Progenitor cell of endocrine pancreas (in vitro differentiated cells): ENCODE results near the gene MTUS2. TPM values are rescaled to one million over a fixed set of nuclear protein-coding genes. Genes with fewer than 3 reads are reported as not detected.

Experiments
- DNase-seq: peaks from one replicate; pipeline ENCODE4 v3.0.0; 2021; ENCODE audit warnings: low spot score; ENCODE audit not compliant: unreplicated experiment
- H3K27ac Mint-ChIP-seq: 2 replicates; pipeline ENCODE4 v1.8.0; 2021; ENCODE audit warnings: mild to moderate bottlenecking, moderate library complexity, mixed read lengths
- H3K27me3 Mint-ChIP-seq: 2 replicates; pipeline ENCODE4 v1.8.0; 2021; ENCODE audit warnings: mixed read lengths
- H3K36me3 Mint-ChIP-seq: 2 replicates; pipeline ENCODE4 v1.8.0; 2022; ENCODE audit warnings: mixed read lengths; ENCODE audit not compliant: insufficient read depth
- H3K4me1 Mint-ChIP-seq: 2 replicates; pipeline ENCODE4 v1.8.0; 2021; ENCODE audit warnings: low read depth, mixed read lengths
- H3K4me3 Mint-ChIP-seq: 2 replicates; pipeline ENCODE4 v1.8.0; 2021; ENCODE audit warnings: low read depth, mild to moderate bottlenecking, moderate library complexity, mixed read lengths
- H3K9me3 Mint-ChIP-seq: 2 replicates; pipeline ENCODE4 v1.8.0; 2021; ENCODE audit warnings: low read depth, mixed read lengths
- total RNA-seq: library from RNA; stranded (reverse); gene quantifications from 2 replicates; pipeline ENCODE4 v1.2.1, GENCODE V29; 2021
- TF ChIP-seq, protein P1 (sequence below): fragments of 200-600 bp; sonication (generic); IDR thresholded peaks from one replicate; pipeline ENCODE4 v1.5.0; 2021; ENCODE audit warnings: antibody characterized with exemption, mild to moderate bottlenecking; ENCODE audit not compliant: unreplicated experiment

MTUS2 gene
- total RNA-seq, 1 donor from 2014 or later, result 9.3 TPM

DNA sequence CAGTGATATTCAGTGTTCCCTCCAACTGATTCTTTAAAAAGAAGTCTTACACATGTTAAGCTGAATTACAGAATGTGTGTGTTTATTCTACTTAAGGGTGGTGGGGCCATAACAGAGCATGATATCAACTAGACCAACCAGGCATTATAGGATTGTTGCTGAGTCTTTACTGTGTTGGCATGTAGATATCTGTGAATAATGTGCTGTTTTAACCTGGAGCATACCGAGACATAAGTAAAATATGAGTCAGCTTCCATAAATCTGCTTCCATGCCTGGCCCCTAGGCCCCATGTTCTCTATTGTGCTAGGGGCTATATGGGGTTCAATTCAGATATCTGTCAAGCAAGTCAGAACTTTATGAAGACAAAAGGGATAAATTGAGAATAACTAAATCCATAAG, 295.7 kb downstream of the MTUS2 start:
- no peaks in the 10 kb centered on the region for H3K9me3 Mint-ChIP-seq
- TF ChIP-seq, protein P1, sequence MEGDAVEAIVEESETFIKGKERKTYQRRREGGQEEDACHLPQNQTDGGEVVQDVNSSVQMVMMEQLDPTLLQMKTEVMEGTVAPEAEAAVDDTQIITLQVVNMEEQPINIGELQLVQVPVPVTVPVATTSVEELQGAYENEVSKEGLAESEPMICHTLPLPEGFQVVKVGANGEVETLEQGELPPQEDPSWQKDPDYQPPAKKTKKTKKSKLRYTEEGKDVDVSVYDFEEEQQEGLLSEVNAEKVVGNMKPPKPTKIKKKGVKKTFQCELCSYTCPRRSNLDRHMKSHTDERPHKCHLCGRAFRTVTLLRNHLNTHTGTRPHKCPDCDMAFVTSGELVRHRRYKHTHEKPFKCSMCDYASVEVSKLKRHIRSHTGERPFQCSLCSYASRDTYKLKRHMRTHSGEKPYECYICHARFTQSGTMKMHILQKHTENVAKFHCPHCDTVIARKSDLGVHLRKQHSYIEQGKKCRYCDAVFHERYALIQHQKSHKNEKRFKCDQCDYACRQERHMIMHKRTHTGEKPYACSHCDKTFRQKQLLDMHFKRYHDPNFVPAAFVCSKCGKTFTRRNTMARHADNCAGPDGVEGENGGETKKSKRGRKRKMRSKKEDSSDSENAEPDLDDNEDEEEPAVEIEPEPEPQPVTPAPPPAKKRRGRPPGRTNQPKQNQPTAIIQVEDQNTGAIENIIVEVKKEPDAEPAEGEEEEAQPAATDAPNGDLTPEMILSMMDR, result no peak
- DNase-seq, result no peak
- no peak overlapping the region for H3K27ac Mint-ChIP-seq
- no peak overlapping the region for H3K4me3 Mint-ChIP-seq
- H3K4me1 Mint-ChIP-seq, result no peaks in the 10 kb centered on the region
- no peaks in the 10 kb centered on the region for H3K27me3 Mint-ChIP-seq
- H3K36me3 Mint-ChIP-seq, result no peaks in the 10 kb centered on the region

DNA sequence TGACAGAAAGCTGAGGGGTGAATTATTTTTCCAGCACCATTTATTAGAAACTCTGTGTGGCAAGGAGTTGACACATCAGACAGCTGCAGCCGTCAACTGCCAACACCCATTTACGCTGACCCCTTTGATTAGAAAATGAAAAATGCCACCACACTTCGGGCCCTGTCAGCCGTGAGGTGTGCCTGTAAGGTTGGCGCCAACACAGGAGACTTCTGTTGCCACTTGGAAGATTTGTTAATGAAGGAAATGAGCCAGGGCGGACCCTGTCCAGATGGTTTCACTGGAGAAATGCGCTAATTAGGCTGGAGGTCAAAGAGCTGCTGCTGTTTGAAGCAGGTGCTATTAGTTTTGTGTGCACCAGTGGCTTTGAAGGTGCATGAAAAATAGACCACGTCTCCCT, 297.5 kb downstream of the MTUS2 start:
- DNase-seq, result no peak
- Mint-ChIP-seq H3K36me3 (peaks cover 3% of the 10 kb centered on the region), H3K27ac (no peak overlapping the region), H3K27me3 (no peaks in the 10 kb centered on the region), H3K4me1 (no peaks in the 10 kb centered on the region), H3K9me3 (peaks cover 4% of the 10 kb centered on the region), H3K4me3 (no peak overlapping the region)
- TF ChIP-seq, protein P1, result no peak

- DNase-seq, result no peak
- H3K36me3 Mint-ChIP-seq, result peaks cover 3% of the 10 kb centered on the region
- H3K9me3 Mint-ChIP-seq, result peaks cover 4% of the 10 kb centered on the region
- TF ChIP-seq, protein P1, result no peak
- no peaks in the 10 kb centered on the region for H3K27me3 Mint-ChIP-seq
- no peak overlapping the region for H3K4me3 Mint-ChIP-seq
- H3K4me1 Mint-ChIP-seq, result peaks cover under 1% of the 10 kb centered on the region
- H3K27ac Mint-ChIP-seq, result no peak overlapping the region
Observed at GRCh38 chr13:29118471-29118870, 298.3 kb downstream of the MTUS2 start.

DNA sequence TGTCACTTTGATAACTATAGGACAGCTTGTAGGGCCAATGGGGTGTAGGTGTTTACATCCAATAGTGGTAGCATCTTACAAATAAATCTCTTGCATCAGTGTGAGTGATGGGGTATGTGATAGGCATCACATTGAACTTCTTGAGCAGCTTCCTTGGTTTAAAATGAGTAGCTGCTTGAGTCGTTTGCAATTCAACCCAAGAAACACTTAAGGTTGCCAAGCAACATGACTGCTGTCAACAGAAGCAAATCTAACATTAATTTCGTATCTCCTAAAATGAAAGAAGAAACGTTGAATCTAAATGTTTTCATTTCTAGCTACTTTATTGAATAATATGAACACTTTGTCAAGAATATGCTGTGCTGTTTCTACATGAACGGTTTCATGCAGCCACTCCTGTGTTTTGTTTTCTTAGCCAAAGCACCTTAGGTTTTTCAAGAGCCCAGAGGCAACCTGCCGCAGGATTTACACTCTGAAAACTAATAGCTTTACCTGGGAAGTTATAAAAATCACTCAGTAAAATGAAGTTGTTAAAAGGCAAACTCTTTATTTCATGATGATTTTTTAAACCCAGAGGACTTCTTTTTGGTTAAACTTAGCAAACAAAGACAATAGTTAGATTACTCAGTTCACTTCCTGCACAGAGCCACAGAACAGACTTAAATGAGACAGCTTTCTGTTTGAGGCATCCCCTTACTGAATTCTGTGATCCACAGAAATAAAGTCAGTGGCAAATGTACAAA, 305.2 kb downstream of the MTUS2 start:
- no peaks in the 10 kb centered on the region for H3K27me3 Mint-ChIP-seq
- TF ChIP-seq, protein P1, result no peak
- peaks cover 7% of the 10 kb centered on the region for H3K9me3 Mint-ChIP-seq
- H3K27ac Mint-ChIP-seq, result no peak overlapping the region
- DNase-seq, result no peak
- H3K4me3 Mint-ChIP-seq, result no peak overlapping the region
- peaks cover 3% of the 10 kb centered on the region for H3K36me3 Mint-ChIP-seq
- H3K4me1 Mint-ChIP-seq, result peaks cover 18% of the 10 kb centered on the region

DNA sequence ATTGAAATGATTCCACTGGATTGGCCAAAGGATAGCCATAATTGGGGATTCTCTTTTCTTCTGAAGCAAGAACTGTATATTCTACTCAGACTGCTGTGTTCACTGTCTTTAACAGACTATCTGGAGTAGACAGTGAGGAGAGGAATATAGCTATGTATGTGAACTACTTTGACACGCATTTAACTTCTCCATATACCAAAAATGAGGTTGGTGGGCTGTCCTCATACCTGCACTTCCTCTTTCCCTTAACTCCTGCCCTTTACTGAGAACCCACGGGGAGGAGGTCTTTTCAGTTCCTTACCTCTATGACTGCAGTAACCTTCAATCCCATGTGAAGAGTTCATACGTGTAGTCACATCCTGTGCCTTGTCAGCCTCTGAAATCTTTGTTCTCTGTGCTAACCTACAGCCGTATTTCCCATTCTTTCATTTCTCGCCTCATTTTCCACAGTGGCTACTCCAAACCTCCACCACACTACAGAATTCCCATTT, 305.8 kb downstream of the MTUS2 start:
- peaks cover 18% of the 10 kb centered on the region for H3K4me1 Mint-ChIP-seq
- H3K27me3 Mint-ChIP-seq, result no peaks in the 10 kb centered on the region
- H3K27ac Mint-ChIP-seq, result peak overlapping the region; percentile 47
- DNase-seq, result no peak
- no peak overlapping the region for H3K4me3 Mint-ChIP-seq
- H3K9me3 Mint-ChIP-seq, result peaks cover 7% of the 10 kb centered on the region
- TF ChIP-seq, protein P1, result no peak
- peaks cover 3% of the 10 kb centered on the region for H3K36me3 Mint-ChIP-seq
